Camera-type eye (tissue), 1 donor: ENCODE measurements around the gene TMEM120B. TPM values are rescaled to one million over a fixed set of nuclear protein-coding genes. Genes with fewer than 3 reads are reported as not detected.

ENCODE experiments used
- total RNA-seq: library from RNA; depleted of rRNA; stranded (reverse); fragments of >200 nt; gene quantifications from one replicate; pipeline ENCODE4 v1.2.3, GENCODE V29; 2014

The TMEM120B gene
- total RNA-seq = 11.7 TPM

DNA sequence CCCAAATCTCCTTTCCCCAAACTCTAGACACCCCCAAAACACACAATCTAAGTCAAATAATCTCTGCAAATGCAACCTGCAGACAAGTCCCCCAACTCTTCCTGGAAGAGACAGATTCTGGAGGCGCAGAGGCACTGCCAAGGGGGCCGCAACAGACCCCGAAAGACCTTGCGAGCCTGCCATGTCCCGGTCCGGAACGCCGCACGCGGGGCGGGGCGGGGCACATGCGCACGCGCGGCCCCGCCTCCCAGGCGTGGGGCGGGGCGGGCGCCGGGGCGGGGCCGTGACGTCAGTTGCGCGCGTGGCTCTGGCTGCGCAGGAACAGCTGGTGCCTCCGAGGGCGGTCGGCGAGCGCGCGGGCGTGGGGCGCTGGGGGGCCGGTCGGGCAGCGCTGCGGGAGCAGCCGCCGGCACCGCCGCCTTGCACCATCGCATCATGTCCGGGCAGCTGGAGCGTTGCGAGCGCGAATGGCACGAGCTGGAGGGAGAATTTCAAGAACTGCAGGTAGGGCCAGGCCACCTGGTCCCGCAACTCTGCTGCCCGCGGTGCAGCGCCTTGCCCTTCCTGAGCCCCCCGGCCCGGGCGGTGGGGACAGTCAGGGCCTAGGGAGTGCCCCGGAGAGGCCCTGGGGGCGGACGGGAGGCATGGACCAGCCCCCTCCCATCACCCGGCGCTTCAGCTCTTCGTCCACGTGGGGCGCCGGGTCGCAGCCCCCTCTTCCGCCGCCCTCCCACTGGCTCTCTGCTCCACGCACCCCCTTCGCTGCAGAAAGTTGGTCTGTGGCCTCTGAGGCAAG, at the start of gene TMEM120B:
Gene TMEM120B (plus strand): TSS at position 292 of the 796 bp plus-strand sequence. CDS start 144 bp downstream, at position 436.

DNA sequence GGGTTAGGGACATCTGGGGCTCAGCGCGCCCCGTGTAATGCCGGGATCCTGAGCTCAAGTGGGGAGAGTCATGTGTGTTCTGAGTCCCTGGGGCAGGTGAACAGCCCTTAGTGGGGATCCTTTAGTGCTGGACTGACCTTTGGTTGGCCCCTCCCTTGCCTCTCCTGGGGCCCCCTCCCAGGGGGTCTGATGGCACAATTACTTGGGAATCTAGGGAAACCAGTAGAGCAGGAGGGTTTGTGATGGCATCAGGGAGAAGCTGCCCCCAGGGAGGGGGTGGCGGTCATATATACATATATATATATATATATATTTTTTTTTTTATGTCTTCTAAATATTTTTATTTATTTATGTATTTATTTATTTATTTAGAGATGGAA, 43.0 kb upstream of the TMEM120B start, which contains the start of gene MORN3:
Gene MORN3 (minus strand): TSS at position 134 of the 380 bp plus-strand sequence. CDS start 171 bp downstream, outside the sequence.

DNA sequence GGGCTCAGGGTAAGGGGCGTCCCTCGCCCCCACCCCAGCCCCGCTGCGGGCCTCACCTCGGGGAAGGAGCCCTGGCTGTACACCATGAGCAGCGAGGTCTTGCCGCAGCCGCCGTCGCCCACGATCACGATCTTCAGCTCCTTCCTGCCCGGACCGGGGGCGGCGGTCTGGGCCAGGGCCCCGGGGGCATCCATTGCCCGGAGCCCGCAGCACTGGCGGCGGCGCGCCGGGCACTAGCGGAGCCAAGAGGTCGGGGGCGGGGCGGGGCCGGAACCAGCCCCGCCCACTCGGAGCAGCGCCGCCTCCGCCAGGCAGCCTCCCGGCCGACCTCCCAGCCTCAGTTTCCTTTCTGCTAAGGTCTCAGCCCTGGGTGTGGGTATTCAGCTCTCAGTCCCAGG, 80.9 kb downstream of the TMEM120B start, which contains the start of gene RHOF:
Gene RHOF (minus strand): TSS at position 249 of the 398 bp plus-strand sequence. CDS start 55 bp downstream, at position 194.

DNA sequence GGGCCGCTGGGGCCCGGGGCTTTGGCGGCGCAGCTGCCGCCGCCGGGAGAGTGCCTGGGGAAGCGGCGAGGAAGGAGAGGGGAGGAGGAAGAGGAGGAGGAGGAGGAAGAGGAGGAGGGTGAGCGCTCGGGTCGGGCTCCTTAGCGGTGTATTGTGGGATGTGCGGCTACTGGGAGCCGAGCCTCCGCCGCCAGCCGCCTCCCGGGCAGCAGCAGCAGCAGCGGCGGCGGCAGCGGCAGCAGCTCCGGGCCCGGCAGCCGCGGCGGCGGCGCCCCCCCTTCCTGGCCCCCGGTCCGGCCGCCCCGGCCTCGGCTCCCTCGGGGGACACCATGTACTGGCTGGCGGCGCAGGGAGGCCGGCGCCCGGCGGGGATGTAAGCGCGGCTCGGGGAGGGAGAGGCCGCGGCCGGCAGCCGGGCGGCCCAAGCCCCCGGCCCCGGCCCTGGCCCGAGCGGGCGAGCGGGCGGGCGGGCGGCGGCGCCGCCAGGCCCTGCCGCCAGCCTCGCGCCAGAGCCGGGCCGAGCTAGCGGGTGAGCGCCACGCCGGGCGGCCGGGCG, 91.4 kb downstream of the TMEM120B start, which contains the start of gene SETD1B:
Gene SETD1B (plus strand): TSS at position 149 of the 556 bp plus-strand sequence. CDS start 729 bp downstream, outside the sequence.

Other genes with a start within 250 kb of the TMEM120B start
- gene KDM2B, start 131.7 kb upstream of the TMEM120B start, total RNA-seq = 43.5 TPM
- gene ORAI1, start 86.2 kb upstream of the TMEM120B start, total RNA-seq = 8.4 TPM
- 0.99 TPM for gene MORN3, start 43.1 kb upstream of the TMEM120B start, total RNA-seq
- 19.2 TPM for gene RHOF, start 80.9 kb downstream of the TMEM120B start, total RNA-seq
- 12.5 TPM for gene SETD1B, start 91.3 kb downstream of the TMEM120B start, total RNA-seq
- gene HPD, start 146.1 kb downstream of the TMEM120B start, total RNA-seq = 0.77 TPM
- 67.8 TPM for gene PSMD9, start 176.0 kb downstream of the TMEM120B start, total RNA-seq
- 6.0 TPM for gene CFAP251, start 205.8 kb downstream of the TMEM120B start, total RNA-seq